IPS DF 6.9 (cell line): ENCODE measurements around the gene CCDC102A.
"Not testable (repeated sequence)": the region's sequence is repeated elsewhere in the genome, so short reads cannot be mapped to it uniquely, and the experiment has no call there.

Source experiments
- DNase-seq: peaks from one replicate; pipeline ENCODE4 v3.0.0-alpha.2; 2013; ENCODE audit warnings: low read depth, low spot score
- H3K27ac ChIP-seq: one replicate; pipeline ENCODE4 v1.5.1; 2013; ENCODE audit warnings: low read length, control low read depth
- H3K27me3 ChIP-seq: 2 replicates; pipeline ENCODE4 v1.6.1; 2013; ENCODE audit warnings: mild to moderate bottlenecking, low read length; ENCODE audit not compliant: control insufficient read depth, insufficient read depth
- H3K36me3 ChIP-seq: 2 replicates; pipeline ENCODE4 v1.6.1; 2013; ENCODE audit warnings: low read length; ENCODE audit not compliant: control insufficient read depth, insufficient read depth
- H3K4me1 ChIP-seq: 2 replicates; pipeline ENCODE4 v1.6.1; 2013; ENCODE audit warnings: low read length; ENCODE audit not compliant: control insufficient read depth, insufficient read depth
- H3K4me3 ChIP-seq: 2 replicates; pipeline ENCODE4 v1.5.1; 2013; ENCODE audit warnings: mild to moderate bottlenecking, low read length
- H3K9me3 ChIP-seq: 2 replicates; pipeline ENCODE4 v1.6.1; 2013; ENCODE audit warnings: low read length, inconsistent platforms; ENCODE audit not compliant: control insufficient read depth, insufficient read depth
- WGBS: extraction: QIAGEN DNeasy Blood & Tissue Kit; methylation state at CpG from one replicate; pipeline ENCODE4 v1.1.7; 2013; ENCODE audit warnings: mixed read lengths, missing lambda C conversion rate; ENCODE audit not compliant: insufficient read length, insufficient coverage; 5-methylcytosine and 5-hydroxymethylcytosine counted together

CCDC102A gene

GRCh38 chr16:57499941-57500340 lies 36.4 kb downstream of the CCDC102A start:
- H3K27me3 ChIP-seq, H3K4me1 ChIP-seq, H3K27ac ChIP-seq, H3K9me3 ChIP-seq, DNase-seq, H3K36me3 ChIP-seq, H3K4me3 ChIP-seq: not testable (repeated sequence)
- WGBS: no CpG with 5 or more reads among the region's 11 CpGs

DNA sequence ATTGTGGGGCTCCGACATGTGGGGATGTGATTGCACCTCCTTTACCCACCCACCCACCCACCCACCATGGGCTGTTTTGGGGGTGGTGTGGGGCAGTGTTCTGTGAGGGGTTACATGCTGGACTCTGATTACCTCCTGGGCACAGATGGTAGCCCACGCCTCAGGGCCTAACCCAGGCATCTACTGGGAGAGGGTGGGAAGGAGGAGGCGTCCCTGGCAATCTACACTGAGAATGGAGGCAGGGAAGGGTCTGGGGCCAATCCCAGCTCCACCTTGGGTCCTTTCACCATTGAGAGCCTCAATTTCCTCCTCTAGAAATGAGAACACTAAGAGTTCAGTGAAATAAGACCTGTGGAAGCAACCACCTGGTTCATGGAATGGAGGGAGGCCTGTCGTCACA lies 38.3 kb downstream of the CCDC102A start:
- H3K27ac ChIP-seq: no peak overlapping the region
- H3K27me3 ChIP-seq: no peaks in the 10 kb centered on the region
- DNase-seq: no peak
- 0 out of 2 replicates have a peak, but pooled peaks cover 1% of the 10 kb centered on the region for H3K4me1 ChIP-seq
- WGBS: no CpG with 5 or more reads among the region's 4 CpGs
- no peaks in the 10 kb centered on the region for H3K36me3 ChIP-seq
- H3K9me3 ChIP-seq: no peaks in the 10 kb centered on the region
- no peak overlapping the region for H3K4me3 ChIP-seq

GRCh38 chr16:57497121-57497520 lies 39.2 kb downstream of the CCDC102A start:
- Histone ChIP-seq H3K27me3 (no peaks in the 10 kb centered on the region), H3K27ac (no peak overlapping the region), H3K4me3 (no peak overlapping the region), H3K9me3 (no peaks in the 10 kb centered on the region), H3K36me3 (no peaks in the 10 kb centered on the region), H3K4me1 (0 out of 2 replicates have a peak, but pooled peaks cover 1% of the 10 kb centered on the region)
- DNase-seq: no peak
- WGBS: no CpG with 5 or more reads among the region's 13 CpGs

- no CpG with 5 or more reads among the region's 4 CpGs for WGBS
- no peaks in the 10 kb centered on the region for H3K36me3 ChIP-seq
Observed at GRCh38 chr16:57493767-57494166, 42.6 kb downstream of the CCDC102A start.

GRCh38 chr16:57489229-57489628 lies 47.1 kb downstream of the CCDC102A start:
- Histone ChIP-seq H3K9me3 (no peaks in the 10 kb centered on the region), H3K4me3 (no peak overlapping the region), H3K36me3 (no peaks in the 10 kb centered on the region), H3K4me1 (peaks cover 10% of the 10 kb centered on the region), H3K27ac (no peak overlapping the region), H3K27me3 (no peaks in the 10 kb centered on the region)
- DNase-seq: no peak
- WGBS: no CpG with 5 or more reads among the region's 5 CpGs

More at GRCh38 chr16:57493767-57494166, 42.6 kb downstream of the CCDC102A start:
- Histone ChIP-seq H3K27ac (no peak overlapping the region), H3K4me3 (no peak overlapping the region), H3K4me1 (no peaks in the 10 kb centered on the region), H3K27me3 (no peaks in the 10 kb centered on the region), H3K9me3 (no peaks in the 10 kb centered on the region)
- DNase-seq: no peak

GRCh38 chr16:57486858-57487834 lies 49.2 kb downstream of the CCDC102A start:
- no peak for DNase-seq
- Histone ChIP-seq H3K36me3 (no peaks in the 10 kb centered on the region), H3K4me3 (peak overlapping the region; percentile 77; the same call in 1 of the 2 replicates), H3K4me1 (peaks cover 11% of the 10 kb centered on the region), H3K9me3 (no peaks in the 10 kb centered on the region), H3K27me3 (no peaks in the 10 kb centered on the region), H3K27ac (no peak overlapping the region)
- no CpG with 5 or more reads among the region's 8 CpGs for WGBS

DNA sequence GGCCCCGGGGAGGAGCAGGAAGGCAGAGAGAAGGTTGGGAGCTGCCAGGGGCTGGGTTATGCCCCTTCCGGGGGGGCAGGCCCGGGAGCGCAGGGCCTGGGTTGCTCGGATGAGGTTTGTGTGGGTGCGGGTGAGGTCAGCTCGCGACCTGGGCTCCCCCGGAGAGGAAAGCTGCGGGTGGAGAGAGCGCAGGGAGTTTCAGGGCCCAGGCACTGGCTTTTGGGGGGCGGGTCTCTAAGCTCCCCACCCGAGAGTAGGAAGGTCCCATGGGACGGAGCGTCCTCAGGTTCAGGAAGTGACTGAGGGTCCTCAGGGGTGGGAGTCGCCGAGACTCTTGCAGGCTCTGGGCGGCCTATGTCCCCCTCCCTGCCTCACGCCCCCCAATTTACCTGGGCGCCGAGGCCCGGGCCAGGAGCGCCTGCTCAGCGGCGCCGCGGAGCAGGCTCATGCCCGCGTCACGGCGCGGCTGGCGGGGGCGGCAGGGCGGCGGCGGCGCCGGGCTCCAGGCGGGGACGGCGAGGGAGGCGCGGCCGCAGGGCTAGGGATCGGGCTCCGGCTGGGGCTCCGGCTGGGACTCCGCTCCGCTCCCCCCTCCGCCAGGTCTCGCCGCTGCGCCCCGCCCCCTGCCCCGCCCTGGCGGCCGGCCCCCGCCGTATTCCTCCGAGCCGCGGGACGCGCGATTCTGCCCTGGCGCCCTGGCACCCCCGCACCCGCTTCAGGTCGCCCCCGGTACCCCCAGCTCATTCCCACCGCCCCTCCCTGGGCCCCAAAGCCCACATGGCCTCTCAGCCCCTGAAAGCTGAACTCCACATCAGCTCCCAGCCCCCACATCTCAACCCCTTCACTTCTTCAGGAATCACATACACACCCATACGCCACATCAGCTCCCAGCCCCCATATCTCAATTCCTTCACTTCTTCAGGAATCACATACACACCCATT lies 50.2 kb downstream of the CCDC102A start, which contains the start of gene DOK4:
Gene DOK4 (minus strand): TSS at position 578 of the 942 bp plus-strand sequence. CDS start 6,986 bp downstream, outside the sequence.
- WGBS: no CpG with 5 or more reads among the region's 73 CpGs

DNA sequence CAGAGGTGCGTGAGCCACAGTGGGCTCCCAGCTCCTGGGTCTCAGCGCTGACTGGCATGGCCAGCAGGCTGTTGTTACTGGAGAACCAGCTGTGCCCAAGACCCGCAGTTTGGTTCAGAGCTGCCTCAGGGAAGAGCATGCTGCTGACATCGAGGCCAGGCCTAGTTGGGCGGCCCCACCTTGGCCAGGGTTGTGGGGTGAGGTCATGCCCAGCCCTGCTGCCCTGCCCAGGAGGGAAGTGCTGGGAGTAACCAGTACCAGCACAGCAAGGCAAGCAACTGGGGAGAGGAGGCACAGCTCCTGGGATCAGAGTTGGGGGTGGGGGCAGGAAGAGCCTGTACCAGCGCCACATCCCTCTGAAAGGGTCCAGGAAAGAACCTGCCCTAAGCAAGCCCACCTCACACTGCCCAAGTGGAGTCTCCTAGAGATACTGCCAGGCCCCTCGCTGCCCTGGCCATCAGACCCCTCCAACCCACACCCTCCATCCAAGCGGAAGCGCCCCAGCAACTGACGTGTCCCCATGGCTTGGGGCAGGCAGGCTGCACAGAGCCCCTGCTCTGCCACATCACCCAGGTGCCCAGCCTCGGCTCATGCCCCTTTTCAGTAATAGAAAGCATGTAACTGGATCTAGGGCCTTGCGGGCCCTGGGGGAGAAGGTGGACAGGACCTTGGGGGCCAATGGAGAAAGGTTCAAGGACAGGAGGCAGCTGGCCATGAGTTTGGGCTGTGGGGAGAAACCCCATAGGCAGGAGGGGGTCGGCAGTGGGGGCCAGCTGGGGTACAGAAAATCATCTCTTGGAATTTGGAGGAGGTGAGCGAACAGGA lies 51.1 kb downstream of the CCDC102A start:
- H3K27ac ChIP-seq: no peak overlapping the region
- peak overlapping the region; percentile 77; the same call in 1 of the 2 replicates for H3K4me3 ChIP-seq
- no peaks in the 10 kb centered on the region for H3K9me3 ChIP-seq
- no peak for DNase-seq
- no CpG with 5 or more reads among the region's 14 CpGs for WGBS
- H3K36me3 ChIP-seq: no peaks in the 10 kb centered on the region
- H3K4me1 ChIP-seq: peaks cover 14% of the 10 kb centered on the region
- H3K27me3 ChIP-seq: no peaks in the 10 kb centered on the region

More for the DNA sequence above, 50.2 kb downstream of the CCDC102A start, which contains the start of gene DOK4:
- Histone ChIP-seq H3K27ac (no peak within 1 kb of the TSS), H3K4me3 (peak within 1 kb of the TSS; percentile 77; the same call in 1 of the 2 replicates), H3K9me3 (no peaks in the 10 kb centered on the region), H3K36me3 (no peaks in the 10 kb centered on the region), H3K27me3 (no peaks in the 10 kb centered on the region), H3K4me1 (peaks cover 11% of the 10 kb centered on the region)
- DNase-seq: no peak

- WGBS: no CpG with 5 or more reads among the region's 8 CpGs
- H3K9me3 ChIP-seq: no peaks in the 10 kb centered on the region
- DNase-seq: no peak
- H3K36me3 ChIP-seq: no peaks in the 10 kb centered on the region
- no peak overlapping the region for H3K27ac ChIP-seq
- peaks cover 15% of the 10 kb centered on the region for H3K4me1 ChIP-seq
- no peaks in the 10 kb centered on the region for H3K27me3 ChIP-seq
- H3K4me3 ChIP-seq: no peak overlapping the region
Observed at GRCh38 chr16:57484515-57485005, 51.8 kb downstream of the CCDC102A start.
